ENCODE data around the gene TRIO.

DNA sequence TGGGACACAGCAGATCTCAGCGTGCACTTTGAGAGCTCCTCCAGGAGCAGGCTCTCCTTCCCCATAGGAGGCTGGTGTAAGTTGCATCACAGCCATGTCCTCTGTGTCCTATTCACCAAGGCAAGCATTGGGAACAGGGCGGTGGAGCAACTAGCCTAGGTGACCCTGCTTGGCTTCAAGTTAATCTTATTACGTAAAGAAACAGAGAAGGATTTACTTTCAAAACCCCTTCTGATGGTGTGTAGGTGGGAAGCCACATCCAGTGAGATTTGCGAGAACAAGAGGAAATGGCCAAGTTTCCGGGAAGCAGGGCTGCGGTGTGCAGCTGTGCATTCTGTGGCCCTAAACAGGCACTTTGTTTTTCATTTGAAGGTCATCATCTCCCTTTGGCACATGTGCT, 80.2 kb downstream of the TRIO start:
- TF ChIP-seq CTCF (IDR thresholded peaks at IDR 0.05; ENCODE audit: low read depth, low read length, poor library complexity, severe bottlenecking) (no peak), EZH2phosphoT487 (IDR thresholded peaks at IDR 0.05; ENCODE audit: borderline replicate concordance, low read length) (no peak)
